Vagina (tissue), 2 donors: Measurements from ENCODE around the gene ZNF264.

ENCODE experiments used
- CTCF ChIP-seq, 3 experiments: fragments of 450-650 bp in 2 of 3; fragments of 200-600 bp in 1 of 3; sonication (generic) in 1 of 3; IDR thresholded peaks; one replicate each; pipeline ENCODE4 v1.5.1; 2017 to 2019; ENCODE audit warnings: antibody characterized with exemption in 3 of 3, mild to moderate bottlenecking in 2 of 3, moderate library complexity in 2 of 3
- POLR2A ChIP-seq, 2 donors: fragments of 450-650 bp; IDR thresholded peaks; one replicate each; pipeline ENCODE4 v1.6.1; 2017; ENCODE audit warnings: antibody characterized with exemption in 2 of 2, mild to moderate bottlenecking in 2 of 2, moderate library complexity in 2 of 2
- POLR2AphosphoS5 ChIP-seq, 2 donors: sonication (generic); formaldehyde crosslinking; IDR thresholded peaks; one replicate each; pipeline ENCODE4 v1.9.0; 2017; ENCODE audit warnings: antibody characterized with exemption in 2 of 2, mild to moderate bottlenecking in 2 of 2, low read depth in 1 of 2; ENCODE audit not compliant: insufficient read depth in 1 of 2

GRCh38 chr19:57233207-57233606, 41.9 kb downstream of the ZNF264 start:
- TF ChIP-seq CTCF (IDR thresholded peaks at IDR 0.05) (no peak), POLR2AphosphoS5 (IDR thresholded peaks at IDR 0.05; ENCODE audit: insufficient read depth in 1 of 2, low read depth in 1 of 2) (no peak), POLR2A (IDR thresholded peaks at IDR 0.05) (no peak)
